Gastrocnemius medialis (tissue), 4 donors: ENCODE results near the gene HOXD12. TPM values are rescaled to one million over a fixed set of nuclear protein-coding genes. Genes with fewer than 3 reads are reported as not detected.

Experiments used
- ATAC-seq, 2 donors: fragments of 150-250 bp; one replicate each; pipeline ENCODE4 v1.9.1; 2016
- DNase-seq, 2 donors: peaks; one replicate each; pipeline ENCODE4 v3.0.0-alpha.2; 2019
- H3K27ac ChIP-seq, 4 donors: fragments of 200-600 bp; sonication (generic); 1 replicate in 1 of 4; 2 replicates in 3 of 4; pipeline ENCODE4 v1.5.1; 2016 to 2018; ENCODE audit warnings: mild to moderate bottlenecking in 2 of 4, moderate library complexity in 1 of 4
- H3K27me3 ChIP-seq, 3 donors: fragments of 200-600 bp; sonication (generic) in 2 of 3; 1 replicate in 1 of 3; 2 replicates in 2 of 3; pipeline versions ENCODE4 v1.5.1 to v1.6.0; 2016 to 2019; ENCODE audit warnings: mild to moderate bottlenecking in 1 of 3, moderate library complexity in 1 of 3
- H3K36me3 ChIP-seq, 2 donors: fragments of 200-600 bp; sonication (generic) in 1 of 2; one replicate each; pipeline ENCODE4 v1.5.1; 2017 to 2018
- H3K4me1 ChIP-seq, 2 donors: fragments of 200-600 bp; sonication (generic) in 1 of 2; one replicate each; pipeline ENCODE4 v1.5.1; 2016 to 2017; ENCODE audit warnings: mild to moderate bottlenecking in 2 of 2
- H3K4me3 ChIP-seq, 4 donors: fragments of 200-600 bp; sonication (generic) in 3 of 4; 1 replicate in 1 of 4; 2 replicates in 3 of 4; pipeline ENCODE4 v1.5.1; 2016 to 2019; ENCODE audit warnings: mild to moderate bottlenecking in 2 of 4
- H3K9me3 ChIP-seq, 3 donors: fragments of 200-600 bp; sonication (generic) in 2 of 3; 1 replicate in 1 of 3; 2 replicates in 2 of 3; pipeline ENCODE4 v1.5.1; 2016 to 2019
- CTCF ChIP-seq, 5 experiments: fragments of 450-650 bp in 3 of 5; fragments of 200-600 bp in 2 of 5; sonication (generic) in 2 of 5; IDR thresholded peaks in 4 of 5; conservative IDR thresholded peaks in 1 of 5; 1 replicate in 4 of 5; 2 replicates in 1 of 5; pipeline ENCODE4 v1.5.1; 2016 to 2019; ENCODE audit warnings: antibody characterized with exemption in 5 of 5, mild to moderate bottlenecking in 3 of 5, moderate library complexity in 3 of 5
- POLR2A ChIP-seq, 2 donors: fragments of 450-650 bp; IDR thresholded peaks; one replicate each; pipeline ENCODE4 v1.6.1; 2017; ENCODE audit warnings: antibody characterized with exemption in 2 of 2, mild to moderate bottlenecking in 2 of 2, moderate library complexity in 2 of 2
- in situ Hi-C, 4 donors: fragments of 200-750 bp; cut with MboI; loops; one replicate each; pipeline versions ENCODE4 v1.15.0 to v1.8.0; 2017; ENCODE audit warnings: low sequenced_read_pairs in 4 of 4
- intact Hi-C: fragments of 100-400 bp; cut with DNase I; formaldehyde crosslinking; loops from one replicate; pipeline ENCODE4 v1.15.1; 2023; ENCODE audit warnings: low total_unique reads
- total RNA-seq, 4 donors: library from RNA; depleted of rRNA; stranded (reverse); fragments of >200 nt; gene quantifications; one replicate each; pipeline versions ENCODE4 v1.1.0 to v1.2.3, GENCODE V29; 2016

HOXD12 gene
- total RNA-seq, 4 donors from 2014 or later: not detected

DNA sequence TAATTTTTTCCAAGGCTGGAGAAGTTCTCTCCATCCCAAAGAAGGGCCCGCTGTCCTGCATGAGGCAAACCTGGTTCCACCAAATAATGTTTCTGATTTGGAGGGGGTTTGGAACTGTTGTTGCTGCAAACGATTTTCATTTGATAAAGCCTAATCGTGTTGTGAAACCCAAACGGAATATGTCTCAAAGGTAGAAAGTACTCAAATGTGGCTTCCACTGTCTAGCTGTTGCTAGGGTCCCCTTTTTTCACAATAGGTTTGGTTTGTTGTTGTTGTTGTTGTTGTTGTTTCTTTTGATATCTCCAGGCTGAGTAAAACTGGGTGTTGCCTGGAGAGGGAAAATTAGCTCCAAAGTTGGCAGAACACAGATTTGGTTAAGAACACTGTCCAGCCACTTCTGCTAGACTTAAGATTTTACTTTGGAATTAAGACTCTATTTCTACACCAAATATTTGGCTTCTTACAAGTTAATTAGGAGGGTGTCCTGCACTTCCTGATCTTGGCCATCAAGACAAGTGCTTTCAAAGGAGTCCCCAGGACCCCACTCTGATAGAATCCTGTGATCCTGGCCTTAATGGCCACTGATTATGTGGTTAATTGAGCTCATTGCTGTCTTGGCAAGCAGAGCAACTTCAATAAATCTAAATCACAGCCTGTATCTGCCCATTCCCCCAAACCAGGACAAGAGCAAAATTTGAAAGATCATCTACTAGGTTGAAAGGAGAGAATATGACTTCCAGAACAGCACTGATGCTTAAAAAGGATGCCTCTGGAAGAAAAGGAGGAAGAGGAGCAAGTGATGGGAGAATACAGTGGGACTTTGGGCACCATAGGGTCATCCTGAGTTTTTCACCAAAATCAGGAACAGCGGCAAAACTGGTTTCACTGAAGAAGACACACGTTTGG is 10.4 kb upstream of the HOXD12 start:
- no peak overlapping the region for H3K27ac ChIP-seq
- no peaks in the 10 kb centered on the region for H3K36me3 ChIP-seq
- in situ Hi-C loops: loop anchor here in 2 of 4 donors (25.0 kb wide), 1 partner anchor 727 kb away; no protein-coding TSS in a partner anchor
- DNase-seq: no peak
- peaks cover 6 to 12% of the 10 kb centered on the region in 2 donors for H3K4me1 ChIP-seq
- H3K9me3 ChIP-seq: no peaks in the 10 kb centered on the region
- H3K27me3 ChIP-seq: peaks cover 96 to 98% (median 97%) of the 10 kb centered on the region in 3 donors
- no peak for ATAC-seq
- H3K4me3 ChIP-seq: no peak overlapping the region
- TF ChIP-seq POLR2A (IDR thresholded peaks at IDR 0.05) (no peak), CTCF (IDR thresholded peaks at IDR 0.05 in 4 of 5, conservative IDR thresholded peaks at IDR 0.05 in 1 of 5) (no peak)
- intact Hi-C loops: no loop called here

GRCh38 chr2:176089843-176090395 is 9.7 kb upstream of the HOXD12 start:
- no peak for DNase-seq
- no peaks in the 10 kb centered on the region for H3K9me3 ChIP-seq
- no peak overlapping the region for H3K4me3 ChIP-seq
- H3K27me3 ChIP-seq: peaks cover 96 to 98% (median 97%) of the 10 kb centered on the region in 3 donors
- ATAC-seq: no peak
- intact Hi-C loops (no loop called here), in situ Hi-C loops (loop anchor here in 2 of 4 donors (10.0 to 25.0 kb wide), 2 partner anchors 405 to 728 kb away; no protein-coding TSS in a partner anchor)
- no peak for TF ChIP-seq POLR2A (IDR thresholded peaks at IDR 0.05)
- no peak for TF ChIP-seq CTCF (IDR thresholded peaks at IDR 0.05 in 4 of 5, conservative IDR thresholded peaks at IDR 0.05 in 1 of 5)
- H3K4me1 ChIP-seq: peaks cover 3 to 12% of the 10 kb centered on the region in 2 donors
- no peaks in the 10 kb centered on the region for H3K36me3 ChIP-seq
- no peak overlapping the region for H3K27ac ChIP-seq

DNA sequence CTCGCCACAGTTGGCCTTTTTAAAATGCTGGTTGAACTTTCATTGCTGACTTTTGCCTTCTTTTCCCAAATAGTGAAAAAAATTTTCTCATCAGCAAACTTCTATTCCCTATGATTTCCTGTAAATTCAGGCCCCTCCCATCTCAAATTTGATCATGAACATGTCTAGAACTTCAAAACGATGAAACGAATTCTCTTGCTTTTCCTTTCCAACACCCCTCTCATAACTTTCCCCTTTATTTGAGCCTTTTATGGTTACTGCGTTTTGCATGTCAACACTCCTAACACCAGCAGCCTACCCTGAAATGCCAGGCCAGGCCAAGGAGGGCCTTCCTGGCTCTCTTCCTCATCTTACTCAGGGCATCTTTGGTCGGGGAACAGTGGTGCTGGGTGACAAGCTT is 8.7 kb upstream of the HOXD12 start:
- in situ Hi-C loops: loop anchor here in 2 of 4 donors (10.0 to 25.0 kb wide), 2 partner anchors 406 to 729 kb away; no protein-coding TSS in a partner anchor
- no peaks in the 10 kb centered on the region for H3K36me3 ChIP-seq
- DNase-seq: no peak
- no peak for ATAC-seq
- TF ChIP-seq POLR2A (IDR thresholded peaks at IDR 0.05) (no peak), CTCF (IDR thresholded peaks at IDR 0.05 in 4 of 5, conservative IDR thresholded peaks at IDR 0.05 in 1 of 5) (no peak)
- no peak overlapping the region for H3K4me3 ChIP-seq
- no peaks in the 10 kb centered on the region for H3K9me3 ChIP-seq
- intact Hi-C loops: no loop called here
- H3K27me3 ChIP-seq: peaks cover 96 to 98% (median 97%) of the 10 kb centered on the region in 3 donors
- H3K27ac ChIP-seq: no peak overlapping the region
- H3K4me1 ChIP-seq: peaks cover 3 to 6% of the 10 kb centered on the region in 2 donors

DNA sequence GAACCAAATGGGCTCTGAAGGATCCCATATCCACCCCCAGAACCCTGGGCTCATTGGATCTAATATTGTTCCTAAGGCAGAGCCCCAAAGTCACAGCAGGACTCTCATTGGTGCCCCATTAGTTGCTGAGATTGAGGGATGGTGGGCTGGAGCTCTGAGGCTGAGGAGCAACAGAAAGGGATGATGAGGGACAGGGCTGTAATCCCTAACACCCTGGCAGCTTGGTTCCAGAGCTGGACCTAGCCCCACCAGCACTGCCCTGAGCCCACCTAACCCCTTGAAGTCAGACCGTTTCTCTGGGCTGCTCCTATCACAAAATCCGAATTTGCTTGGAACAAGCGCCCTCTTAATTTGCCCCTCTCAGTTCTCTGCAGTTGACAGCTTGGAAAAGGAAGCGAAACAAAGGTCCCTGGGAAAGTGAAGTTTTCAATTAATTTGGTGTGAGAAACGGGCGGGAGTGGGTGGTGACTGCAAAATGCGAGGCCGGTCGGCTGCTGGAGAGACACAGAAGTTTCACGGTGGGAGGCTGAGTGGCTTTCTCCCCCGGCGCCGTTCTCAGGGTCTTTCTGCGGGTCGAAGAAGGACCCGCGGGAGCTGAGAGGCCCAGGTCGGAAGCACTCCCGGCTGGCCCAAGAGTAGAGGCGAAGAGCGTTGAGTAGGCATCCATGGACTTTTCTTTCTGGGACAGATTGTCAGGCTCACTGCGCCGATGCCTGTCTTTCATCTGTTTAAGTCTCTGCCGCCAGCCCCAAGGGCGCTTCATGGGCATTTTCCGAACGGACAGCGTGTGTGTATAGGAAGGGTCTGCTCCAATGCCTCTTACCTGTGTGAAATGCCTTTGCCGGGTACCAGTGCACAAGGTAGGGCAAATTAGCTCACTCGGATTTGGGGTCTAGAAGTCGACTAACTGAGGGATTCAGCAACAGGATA is 8.0 kb upstream of the HOXD12 start:
- ATAC-seq (no peak), DNase-seq (no peak)
- Histone ChIP-seq H3K27me3 (peaks cover 96 to 98% (median 98%) of the 10 kb centered on the region in 3 donors), H3K9me3 (no peaks in the 10 kb centered on the region), H3K36me3 (no peaks in the 10 kb centered on the region), H3K27ac (no peak overlapping the region), H3K4me1 (peaks cover 3 to 6% of the 10 kb centered on the region in 2 donors), H3K4me3 (no peak overlapping the region)
- in situ Hi-C loops (loop anchor here in 2 of 4 donors (10.0 to 25.0 kb wide), 2 partner anchors 407 to 729 kb away; no protein-coding TSS in a partner anchor), intact Hi-C loops (loop anchor here (2.0 kb wide), 1 partner anchor 17 kb away; no protein-coding TSS in a partner anchor)
- TF ChIP-seq CTCF (IDR thresholded peaks at IDR 0.05 in 4 of 5, conservative IDR thresholded peaks at IDR 0.05 in 1 of 5): no peak
- TF ChIP-seq POLR2A (IDR thresholded peaks at IDR 0.05): no peak
